ENCODE results near the gene APOC1. TPM values are rescaled to one million over a fixed set of nuclear protein-coding genes. Genes with fewer than 3 reads are reported as not detected.
"Not testable (repeated sequence)": the region's sequence is repeated elsewhere in the genome, so short reads cannot be mapped to it uniquely, and the experiment has no call there.

APOC1 gene
- total RNA-seq (2022): 246 and 250 TPM in 2 replicates
- percentile 68 among the genes with signal in this experiment for Bru-seq, nascent RNA
- percentile 70 among the genes with signal in this experiment for BruChase-seq, experiment 1, labeled RNA remaining after a 2-hour chase
- BruChase-seq, experiment 2, labeled RNA remaining after a 6-hour chase: percentile 76 among the genes with signal in this experiment
- long read RNA-seq, transcript APOC1-208 (4 exons, 430 nt): major isoform, 117 of 130 reads
- long read RNA-seq, partial matches to known transcripts: 3 of 130 reads
- long read RNA-seq, other reads (novel, unspliced or antisense): 5 of 130 reads

DNA sequence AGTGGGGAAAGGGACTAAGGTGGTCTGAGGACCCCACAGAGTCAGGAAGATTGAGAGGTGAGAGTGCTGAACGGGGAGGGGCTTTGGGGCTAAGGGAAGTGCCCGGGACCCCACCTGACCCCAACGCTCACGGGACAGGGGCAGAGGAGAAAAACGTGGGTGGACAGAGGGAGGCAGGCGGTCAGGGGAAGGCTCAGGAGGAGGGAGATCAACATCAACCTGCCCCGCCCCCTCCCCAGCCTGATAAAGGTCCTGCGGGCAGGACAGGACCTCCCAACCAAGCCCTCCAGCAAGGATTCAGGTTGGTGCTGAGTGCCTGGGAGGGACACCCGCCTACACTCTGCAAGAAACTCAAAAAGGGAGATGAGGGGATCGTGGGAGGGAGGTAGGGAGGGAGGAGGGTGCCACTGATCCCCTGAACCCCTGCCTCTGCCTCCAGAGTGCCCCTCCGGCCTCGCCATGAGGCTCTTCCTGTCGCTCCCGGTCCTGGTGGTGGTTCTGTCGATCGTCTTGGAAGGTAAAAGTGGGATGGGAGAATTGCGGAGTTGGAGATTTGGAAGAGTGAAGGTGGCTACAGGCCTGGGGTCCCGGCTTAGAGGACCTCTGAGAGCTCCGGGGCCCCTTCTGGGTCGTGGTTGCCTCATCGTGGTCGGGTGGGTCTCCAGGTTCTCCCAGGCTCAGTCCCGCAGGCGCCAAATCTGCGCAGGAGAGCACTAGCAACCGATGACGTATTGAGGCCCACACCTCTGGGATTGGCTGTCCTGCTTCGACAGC is at the start of gene APOC1:
Gene APOC1 (plus strand): TSS at position 176 of the 774 bp plus-strand sequence. CDS start 284 bp downstream, at position 460.
- peak; percentile 92 for DNase-seq
- TSS peak; percentile 90 for BruUV-seq (replicated peaks)
- intact Hi-C loops (cut with micrococcal nuclease; ENCODE audit: unreplicated experiment): loop anchor here (1.0 kb wide), 1 partner anchor 8 kb away; no protein-coding TSS in a partner anchor

DNA sequence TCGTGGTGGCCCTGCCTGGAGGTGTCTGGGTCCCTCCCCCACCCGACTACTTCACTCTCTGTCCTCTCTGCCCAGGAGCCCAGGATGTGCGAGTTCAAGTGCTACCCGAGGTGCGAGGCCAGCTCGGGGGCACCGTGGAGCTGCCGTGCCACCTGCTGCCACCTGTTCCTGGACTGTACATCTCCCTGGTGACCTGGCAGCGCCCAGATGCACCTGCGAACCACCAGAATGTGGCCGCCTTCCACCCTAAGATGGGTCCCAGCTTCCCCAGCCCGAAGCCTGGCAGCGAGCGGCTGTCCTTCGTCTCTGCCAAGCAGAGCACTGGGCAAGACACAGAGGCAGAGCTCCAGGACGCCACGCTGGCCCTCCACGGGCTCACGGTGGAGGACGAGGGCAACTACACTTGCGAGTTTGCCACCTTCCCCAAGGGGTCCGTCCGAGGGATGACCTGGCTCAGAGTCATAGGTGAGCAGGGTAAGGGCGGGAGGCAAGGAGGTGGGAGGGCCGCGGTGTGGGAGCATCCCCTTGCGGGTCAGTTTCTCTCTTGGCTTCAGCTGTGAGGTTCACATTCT is 49.1 kb upstream of the APOC1 start:
- POLR2A ChIA-PET: interaction anchor here (0.6 kb wide), 1 partner anchor 129 kb away, joined by 4 read pairs; no protein-coding TSS in a partner anchor
- Mint-ChIP-seq H3K36me3 (ENCODE audit: insufficient read depth, unreplicated experiment) (peaks cover 96% of the 10 kb centered on the region), H3K4me3 (ENCODE audit: unreplicated experiment) (no peak overlapping the region), H3K27me3 (ENCODE audit: insufficient read depth, unreplicated experiment) (no peaks in the 10 kb centered on the region), H3K9me3 (ENCODE audit: unreplicated experiment) (no peaks in the 10 kb centered on the region), H3K27ac (ENCODE audit: unreplicated experiment) (no peak overlapping the region), H3K4me1 (ENCODE audit: low read depth, unreplicated experiment) (peaks cover 18% of the 10 kb centered on the region)
- Histone ChIP-seq H3K9me3 (no peaks in the 10 kb centered on the region; the same call in 1 of the 2 replicates), H3K36me3 (ENCODE audit: control insufficient read depth, insufficient read depth, low read length) (peaks cover 10% of the 10 kb centered on the region), H3K4me3 (ENCODE audit: low read depth, low read length) (no peak overlapping the region), H3K4me1 (peaks cover 8% of the 10 kb centered on the region; the same call in 1 of the 2 replicates), H3K27me3 (replicated peaks; ENCODE audit: control insufficient read depth, insufficient read depth, low read length) (no peaks in the 10 kb centered on the region)
- DNase-seq: no peak
- TF ChIP-seq, protein P1, sequence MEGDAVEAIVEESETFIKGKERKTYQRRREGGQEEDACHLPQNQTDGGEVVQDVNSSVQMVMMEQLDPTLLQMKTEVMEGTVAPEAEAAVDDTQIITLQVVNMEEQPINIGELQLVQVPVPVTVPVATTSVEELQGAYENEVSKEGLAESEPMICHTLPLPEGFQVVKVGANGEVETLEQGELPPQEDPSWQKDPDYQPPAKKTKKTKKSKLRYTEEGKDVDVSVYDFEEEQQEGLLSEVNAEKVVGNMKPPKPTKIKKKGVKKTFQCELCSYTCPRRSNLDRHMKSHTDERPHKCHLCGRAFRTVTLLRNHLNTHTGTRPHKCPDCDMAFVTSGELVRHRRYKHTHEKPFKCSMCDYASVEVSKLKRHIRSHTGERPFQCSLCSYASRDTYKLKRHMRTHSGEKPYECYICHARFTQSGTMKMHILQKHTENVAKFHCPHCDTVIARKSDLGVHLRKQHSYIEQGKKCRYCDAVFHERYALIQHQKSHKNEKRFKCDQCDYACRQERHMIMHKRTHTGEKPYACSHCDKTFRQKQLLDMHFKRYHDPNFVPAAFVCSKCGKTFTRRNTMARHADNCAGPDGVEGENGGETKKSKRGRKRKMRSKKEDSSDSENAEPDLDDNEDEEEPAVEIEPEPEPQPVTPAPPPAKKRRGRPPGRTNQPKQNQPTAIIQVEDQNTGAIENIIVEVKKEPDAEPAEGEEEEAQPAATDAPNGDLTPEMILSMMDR (IDR thresholded peaks at IDR 0.05; ENCODE audit: insufficient read depth in 1 of 2, low read depth in 1 of 2, low read length in 1 of 2, severe bottlenecking in 1 of 2, unreplicated experiment in 1 of 2): no peak
- no TSS peak for BruUV-seq (replicated peaks)
- intact Hi-C loops (cut with micrococcal nuclease; ENCODE audit: unreplicated experiment): no loop called here
- CTCF ChIA-PET: no interaction called here

More for the DNA sequence above, at the start of gene APOC1:
- Mint-ChIP-seq H3K27ac (ENCODE audit: unreplicated experiment) (peak within 1 kb of the TSS; percentile 95), H3K4me1 (ENCODE audit: low read depth, unreplicated experiment) (peaks cover 40% of the 10 kb centered on the region), H3K4me3 (ENCODE audit: unreplicated experiment) (peak within 1 kb of the TSS; percentile 95), H3K36me3 (ENCODE audit: insufficient read depth, unreplicated experiment) (peaks cover 57% of the 10 kb centered on the region)
- Histone ChIP-seq H3K4me1 (peaks cover 18% of the 10 kb centered on the region), H3K4me3 (ENCODE audit: low read depth, low read length) (peak within 1 kb of the TSS; percentile 57)
- not testable (repeated sequence) for H3K9me3 Mint-ChIP-seq (ENCODE audit: unreplicated experiment); H3K36me3 ChIP-seq (ENCODE audit: control insufficient read depth, insufficient read depth, low read length); H3K27me3 ChIP-seq (replicated peaks; ENCODE audit: control insufficient read depth, insufficient read depth, low read length); H3K9me3 ChIP-seq; H3K27me3 Mint-ChIP-seq (ENCODE audit: insufficient read depth, unreplicated experiment)
- ChIA-PET POLR2A (interaction anchor here (0.5 to 2.1 kb wide), 6 partner anchors 9 to 220 kb away, joined by 3 to 35 read pairs (median 4); partner anchors contain the start of genes APOE and BCAM), CTCF (interaction anchor here (0.7 to 1.2 kb wide), 3 partner anchors 32 to 38 kb away, joined by 4 to 6 read pairs (median 5); no protein-coding TSS in a partner anchor)

DNA sequence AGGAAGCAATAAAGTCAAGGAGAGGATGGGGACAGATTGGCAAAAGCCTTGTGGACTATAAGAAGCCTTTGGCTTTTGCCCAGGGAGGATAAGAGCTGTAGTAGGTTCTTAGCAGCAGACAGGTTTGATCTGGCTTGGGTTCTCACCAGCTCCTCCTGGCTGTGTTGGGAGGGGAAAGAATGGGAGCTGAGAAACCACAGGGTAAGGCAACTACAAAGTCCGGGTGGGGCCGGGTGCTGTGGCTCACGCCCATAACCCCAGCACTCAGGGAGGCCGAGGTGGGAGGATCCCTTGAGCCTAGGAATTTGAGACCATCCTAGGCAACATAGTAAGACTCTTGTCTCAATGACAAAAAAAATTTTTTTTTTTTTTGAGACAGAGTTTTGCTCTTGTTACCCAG is 47.7 kb upstream of the APOC1 start:
- Histone ChIP-seq H3K36me3 (ENCODE audit: control insufficient read depth, insufficient read depth, low read length) (peaks cover 10% of the 10 kb centered on the region), H3K27me3 (replicated peaks; ENCODE audit: control insufficient read depth, insufficient read depth, low read length) (no peaks in the 10 kb centered on the region), H3K9me3 (no peaks in the 10 kb centered on the region; the same call in 1 of the 2 replicates), H3K4me3 (ENCODE audit: low read depth, low read length) (no peak overlapping the region), H3K4me1 (peaks cover 8% of the 10 kb centered on the region; the same call in 1 of the 2 replicates)
- Mint-ChIP-seq H3K4me1 (ENCODE audit: low read depth, unreplicated experiment) (peaks cover 18% of the 10 kb centered on the region), H3K27me3 (ENCODE audit: insufficient read depth, unreplicated experiment) (no peaks in the 10 kb centered on the region), H3K27ac (ENCODE audit: unreplicated experiment) (peak overlapping the region; percentile 18), H3K36me3 (ENCODE audit: insufficient read depth, unreplicated experiment) (peaks cover 94% of the 10 kb centered on the region), H3K4me3 (ENCODE audit: unreplicated experiment) (no peak overlapping the region), H3K9me3 (ENCODE audit: unreplicated experiment) (no peaks in the 10 kb centered on the region)
- ChIA-PET POLR2A (no interaction called here), CTCF (no interaction called here)
- no TSS peak for BruUV-seq (replicated peaks)
- TF ChIP-seq, protein P1 (IDR thresholded peaks at IDR 0.05; ENCODE audit: insufficient read depth in 1 of 2, low read depth in 1 of 2, low read length in 1 of 2, severe bottlenecking in 1 of 2, unreplicated experiment in 1 of 2): no peak
- intact Hi-C loops (cut with micrococcal nuclease; ENCODE audit: unreplicated experiment): no loop called here
- DNase-seq: no peak

Measured in Caco-2 (cell line).